OCI-M1 (cell line): ENCODE data around the gene SLC2A5.

Experiments
- DNase-seq: peaks from one replicate; lab custom pipeline; 2025; lab: John Stamatoyannopoulos, UW

Gene SLC2A5

DNA sequence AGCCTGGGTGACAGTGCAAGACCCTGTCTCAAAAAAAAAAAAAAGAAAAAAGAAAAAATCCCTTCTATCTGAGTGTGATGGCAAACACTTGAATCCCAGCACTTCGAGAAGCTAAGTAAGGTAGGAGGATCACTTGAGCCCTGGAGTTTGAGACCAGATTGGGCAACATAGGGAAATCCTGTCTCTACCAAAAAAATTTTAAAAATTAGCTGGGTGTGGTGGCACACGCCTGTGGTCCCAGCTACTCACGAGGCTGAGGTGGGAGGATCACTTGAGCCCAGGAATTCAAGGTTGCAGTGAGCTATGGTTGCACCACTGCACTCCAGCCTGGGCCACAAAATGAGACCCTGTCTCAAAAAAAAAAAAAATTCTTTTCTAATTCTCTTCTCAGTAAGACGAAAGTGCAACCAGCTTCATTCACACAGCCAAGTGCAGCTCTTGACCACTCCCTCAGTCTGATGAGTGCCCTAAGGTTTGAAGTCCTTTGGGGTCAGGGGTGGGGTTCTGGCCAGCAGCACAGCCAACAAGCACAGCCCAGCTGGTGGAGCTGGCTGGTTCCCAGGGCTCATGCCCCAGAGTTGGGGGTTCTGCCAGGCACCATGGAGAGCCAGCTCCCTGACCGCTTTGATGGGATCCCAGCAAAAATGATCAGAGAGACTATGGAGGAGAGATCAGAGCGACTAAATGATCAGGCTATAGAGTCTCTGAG lies 8.0 kb downstream of the SLC2A5 start:
- DNase-seq = no peak

GRCh38 chr1:9059891-9060744 lies 9.3 kb downstream of the SLC2A5 start:
- no peak for DNase-seq

DNA sequence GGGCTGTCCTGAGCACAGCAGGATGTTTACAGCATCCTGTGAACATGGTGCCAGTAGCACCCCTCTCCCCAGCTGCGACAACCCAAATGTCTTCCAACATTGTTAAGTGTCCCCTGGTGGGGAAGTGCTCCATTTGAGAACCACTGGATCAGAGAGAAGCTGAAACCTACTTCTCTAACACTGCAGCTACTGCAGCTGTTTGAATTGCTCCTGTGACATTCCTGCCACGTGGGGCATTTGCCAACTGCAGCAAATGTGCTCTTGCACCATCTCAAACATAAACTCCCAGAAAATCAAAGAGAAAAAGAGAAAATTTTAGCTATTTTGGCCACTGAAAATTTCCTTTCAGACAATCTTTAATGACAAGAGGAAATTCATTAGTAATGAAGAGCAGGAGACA lies 11.0 kb downstream of the SLC2A5 start:
- DNase-seq = no peak

DNA sequence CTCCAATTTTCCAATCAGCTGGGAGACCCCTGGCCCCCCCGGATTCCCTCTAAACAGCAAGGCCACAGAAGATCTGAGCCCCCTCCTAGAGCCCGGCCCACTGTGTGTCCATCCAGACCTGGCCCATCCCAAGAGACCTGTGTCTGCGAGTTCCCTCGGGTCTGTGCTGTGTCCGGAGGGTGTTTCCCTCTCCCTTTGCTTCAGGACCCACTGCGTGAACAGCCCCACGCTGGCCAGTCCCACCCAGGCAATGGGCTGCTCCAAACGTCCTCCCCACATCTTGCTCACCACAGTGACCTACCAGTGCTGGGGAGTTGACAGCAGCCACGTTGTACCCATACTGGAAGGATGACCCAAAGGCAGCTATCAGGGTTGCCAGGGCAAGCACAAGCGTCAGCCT lies 11.6 kb downstream of the SLC2A5 start:
- no peak for DNase-seq

DNA sequence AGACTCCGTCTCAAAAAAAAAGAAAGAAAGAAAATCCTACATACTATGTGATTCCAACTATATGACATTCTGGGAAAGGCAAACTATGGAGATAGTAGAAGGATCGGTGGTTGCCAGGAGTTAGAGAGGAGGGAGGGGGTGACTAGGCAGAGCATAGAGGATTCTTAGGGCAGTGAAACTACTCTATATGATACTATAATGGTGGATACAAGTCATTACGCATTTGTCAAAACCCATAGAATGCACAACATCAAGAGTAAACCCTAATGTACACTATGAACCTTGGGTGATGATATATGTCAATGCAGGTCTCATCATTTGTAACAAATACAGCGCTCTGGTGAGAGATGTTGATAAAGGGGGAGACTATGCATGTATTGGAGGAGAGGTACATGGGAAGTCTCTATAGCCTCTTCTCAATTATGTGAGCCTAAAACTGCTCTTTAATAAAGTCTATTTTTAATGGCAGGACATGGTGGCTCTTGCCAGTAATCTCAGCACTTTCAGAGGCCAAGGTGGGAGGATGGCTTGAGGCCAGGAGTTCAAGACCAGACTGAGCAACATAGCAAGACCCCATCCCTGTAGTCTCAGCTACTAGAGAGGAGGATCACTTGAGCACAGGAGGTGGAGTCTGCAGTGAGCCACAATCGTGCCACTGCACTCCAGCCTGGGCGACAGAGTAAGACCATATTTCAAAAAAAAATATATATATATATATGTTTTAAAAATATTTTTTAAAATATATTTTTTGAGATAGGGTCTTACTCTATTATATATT lies 17.0 kb downstream of the SLC2A5 start:
- DNase-seq = no peak

DNA sequence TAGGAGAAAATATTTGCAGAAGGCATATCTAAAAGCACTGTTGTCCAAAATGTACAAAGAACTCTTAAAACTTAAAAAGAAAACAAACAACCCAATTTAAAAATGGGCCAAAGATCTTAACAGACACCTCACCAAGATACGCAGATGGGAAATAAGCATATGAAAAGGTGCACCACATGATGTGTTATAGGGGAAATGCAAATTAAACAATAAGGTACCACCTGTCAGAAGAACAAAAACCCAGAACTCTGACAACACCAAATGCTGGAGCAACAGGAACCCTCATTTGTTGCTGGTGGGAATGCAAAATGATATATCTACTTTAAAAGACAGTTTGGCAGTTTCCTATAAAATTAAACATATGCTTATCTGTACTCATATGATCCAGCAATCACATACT lies 18.1 kb downstream of the SLC2A5 start:
- no peak for DNase-seq

DNA sequence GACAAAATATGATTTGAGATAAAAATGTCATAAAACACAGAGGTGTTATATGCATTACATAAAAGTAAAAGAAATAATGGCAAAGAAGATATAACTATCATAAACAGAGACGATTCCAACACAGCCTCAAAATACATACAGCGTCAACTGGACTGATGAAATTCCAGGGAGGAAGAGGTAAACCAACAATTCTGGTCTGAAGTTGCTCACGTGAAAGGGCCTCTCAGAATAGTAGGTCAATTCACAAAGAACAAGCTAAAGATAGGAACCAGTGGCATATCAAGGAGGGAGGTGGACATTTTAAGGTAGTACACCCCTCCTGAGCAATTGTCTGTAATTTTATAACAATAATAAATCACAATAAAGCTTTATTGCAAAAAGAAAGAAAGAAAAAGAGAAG lies 18.6 kb downstream of the SLC2A5 start:
- no peak for DNase-seq

GRCh38 chr1:9048551-9048950 lies 20.9 kb downstream of the SLC2A5 start:
- no peak for DNase-seq

DNA sequence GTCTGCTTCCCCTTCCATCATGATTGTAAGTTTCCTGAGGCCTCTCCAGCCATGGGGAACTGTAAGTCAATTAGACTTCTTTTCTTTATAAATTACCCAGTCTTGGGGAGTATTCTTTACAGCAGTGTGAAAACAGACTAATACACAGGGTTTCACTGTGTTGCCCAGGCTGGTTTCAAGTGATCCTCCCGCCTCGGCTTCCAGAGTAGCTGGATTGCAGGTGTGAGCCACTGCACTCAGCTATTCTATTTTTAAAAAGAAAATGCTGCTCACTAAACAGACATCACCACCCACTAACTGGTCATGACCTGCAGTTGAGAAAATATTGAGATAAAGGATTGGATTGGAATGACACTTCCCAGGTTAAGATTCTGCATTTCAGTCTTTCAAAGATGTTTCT lies 22.4 kb downstream of the SLC2A5 start:
- DNase-seq = no peak

- DNase-seq = no peak
Observed at GRCh38 chr1:9045861-9046510, 23.4 kb downstream of the SLC2A5 start.

DNA sequence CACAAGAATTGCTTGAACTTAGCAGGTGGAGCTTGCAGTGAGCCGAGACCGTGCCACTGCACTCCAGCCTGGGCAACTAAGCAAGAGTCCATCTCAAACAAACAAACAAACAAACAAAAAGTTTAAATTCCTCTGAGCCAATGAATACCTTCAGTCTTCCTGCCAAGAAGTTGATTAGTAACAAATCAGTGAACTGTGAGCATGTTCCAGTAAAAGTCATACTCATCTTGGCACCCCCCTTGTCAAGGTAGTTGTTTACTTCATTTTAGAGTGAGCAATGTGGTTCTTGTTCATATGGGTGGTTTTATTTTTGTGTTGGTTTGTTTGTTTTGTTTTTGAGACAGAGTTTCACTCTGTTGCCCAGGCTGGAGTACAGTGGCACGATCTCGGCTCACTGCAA lies 25.2 kb downstream of the SLC2A5 start:
- DNase-seq = no peak

- no peak for DNase-seq
Observed at GRCh38 chr1:9042272-9042671, 27.2 kb downstream of the SLC2A5 start.

DNA sequence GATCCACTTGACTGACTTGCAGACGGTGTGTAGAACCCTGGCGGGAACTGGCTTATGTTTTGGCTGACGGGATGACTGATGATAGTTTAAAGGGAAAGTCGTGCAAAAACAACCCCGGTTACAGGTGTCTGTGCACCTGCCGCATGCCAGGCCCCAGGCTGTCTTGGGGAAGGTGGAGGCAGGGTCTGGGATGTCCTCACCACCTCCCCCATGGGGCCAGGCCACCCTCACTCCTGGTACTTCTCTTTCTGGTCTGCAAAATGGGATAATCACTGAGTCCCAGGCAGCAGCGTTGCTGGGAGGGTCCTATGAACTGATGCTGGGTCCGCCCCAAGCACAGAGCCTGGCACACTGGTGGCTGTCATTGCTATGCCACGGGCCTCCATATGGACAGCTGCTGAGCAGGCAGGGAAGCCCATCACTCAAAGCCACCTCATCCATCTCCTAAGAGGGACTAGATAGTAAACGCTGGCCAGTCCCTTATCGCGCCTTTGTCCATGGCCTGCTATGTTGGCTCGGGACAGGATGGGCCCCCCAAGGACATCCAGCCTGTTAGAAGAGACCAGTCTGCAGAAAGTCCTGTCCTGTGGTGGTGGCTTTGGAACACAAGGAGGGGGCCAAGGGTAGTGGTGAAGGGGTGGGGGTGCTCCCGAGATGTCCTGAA lies 28.2 kb downstream of the SLC2A5 start:
- no peak for DNase-seq

GRCh38 chr1:9040659-9041030 lies 28.8 kb downstream of the SLC2A5 start:
- no peak for DNase-seq

DNA sequence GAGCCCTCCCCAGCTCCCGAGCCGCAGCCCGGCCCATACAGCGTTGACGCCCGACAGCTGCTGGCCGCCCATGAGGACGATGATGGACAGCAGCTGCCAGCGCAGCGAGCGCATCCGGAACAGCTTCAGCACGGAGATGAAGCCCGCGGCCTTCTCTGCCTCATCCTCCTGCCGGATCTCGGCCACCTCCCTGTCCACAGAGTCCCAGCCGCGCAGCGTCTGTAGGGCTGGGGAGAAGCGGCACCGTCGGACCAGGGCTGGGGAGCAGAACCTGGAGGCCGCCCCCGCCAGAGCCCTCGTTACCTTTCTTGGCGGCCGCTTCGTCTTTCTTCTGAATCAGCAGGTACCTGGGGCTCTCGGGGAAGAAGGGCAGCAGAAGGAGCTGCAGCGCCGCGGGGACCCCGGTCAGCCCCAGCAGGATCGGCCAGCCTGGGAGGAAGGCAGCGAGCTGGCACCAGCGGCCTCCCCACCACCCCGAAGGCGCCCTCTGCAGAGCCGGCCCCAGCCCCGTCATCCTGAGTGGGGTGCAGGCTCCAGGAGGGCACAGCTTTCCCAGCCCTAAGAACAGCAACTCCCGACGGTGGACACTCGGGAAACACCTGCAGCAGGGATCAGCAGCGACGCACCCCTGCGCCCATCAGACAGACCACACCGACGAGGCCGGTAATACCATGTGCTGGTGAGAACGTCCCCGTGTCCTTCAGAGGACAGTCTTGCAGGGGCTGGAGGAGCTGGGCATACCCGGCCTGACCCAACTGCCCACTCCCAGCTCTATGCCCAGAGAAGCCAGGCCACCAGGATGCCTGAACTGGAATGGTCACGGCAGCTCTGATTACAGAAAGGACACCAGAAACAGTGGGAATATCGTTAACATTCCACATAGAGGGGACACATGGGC lies 29.4 kb downstream of the SLC2A5 start:
- no peak for DNase-seq

DNA sequence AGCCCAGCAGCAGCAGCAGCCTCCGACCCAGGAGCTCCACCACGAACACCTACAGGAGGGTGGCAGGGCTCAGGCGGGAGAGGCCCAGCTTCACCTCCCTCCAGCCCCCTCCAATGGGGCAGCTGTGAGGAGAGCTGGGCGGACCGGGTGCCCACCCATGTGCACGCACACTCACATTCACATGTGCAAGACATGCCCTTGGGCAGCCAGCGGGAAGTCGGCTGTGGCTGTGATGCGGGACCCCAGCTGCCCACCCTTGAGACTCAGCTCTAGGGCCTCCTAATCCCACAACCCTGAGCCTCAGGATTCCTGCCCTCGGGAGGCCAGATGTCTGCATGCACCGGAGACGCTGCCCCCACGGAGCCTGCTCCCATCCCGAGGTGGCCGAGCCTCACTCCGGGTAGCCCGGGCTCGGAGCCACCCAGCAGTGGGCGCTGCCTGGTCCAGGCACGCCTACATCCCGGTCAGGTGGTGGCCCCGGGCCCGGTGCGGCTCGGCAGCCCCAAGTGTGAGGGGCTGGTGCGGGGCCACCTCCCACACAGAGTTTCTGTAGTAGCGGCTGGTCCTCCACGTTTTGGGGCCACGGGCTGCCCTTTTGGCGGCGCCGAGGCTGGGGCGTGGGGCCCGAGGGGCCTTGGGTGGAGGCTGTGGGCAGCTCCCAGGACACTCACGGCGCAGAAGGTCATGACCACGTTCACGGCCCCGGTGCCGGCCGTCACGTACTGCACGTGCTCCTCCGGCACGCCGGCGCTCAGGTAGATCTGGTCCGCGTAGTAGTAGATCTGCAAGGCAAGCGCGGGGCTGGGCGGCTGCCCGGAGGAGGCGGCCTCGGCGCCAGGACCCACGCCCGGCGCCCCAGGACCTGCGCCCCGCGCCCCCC lies 30.3 kb downstream of the SLC2A5 start:
- DNase-seq = no peak

DNA sequence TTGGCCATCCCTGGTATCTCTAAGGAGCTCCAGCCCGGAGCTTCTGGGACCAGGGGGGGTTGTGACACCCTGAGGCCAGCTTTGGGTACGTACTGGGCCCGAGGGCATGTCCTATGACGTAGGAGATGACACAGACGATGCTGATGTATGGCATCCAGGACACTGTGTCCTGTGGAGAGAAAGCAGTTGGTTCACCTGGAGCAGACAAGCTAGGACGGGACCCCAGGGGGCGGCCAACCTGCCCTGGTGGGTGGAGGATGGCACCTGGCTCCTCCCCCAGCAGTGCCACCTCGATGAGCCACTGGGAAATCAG lies 31.1 kb downstream of the SLC2A5 start:
- DNase-seq = no peak

DNA sequence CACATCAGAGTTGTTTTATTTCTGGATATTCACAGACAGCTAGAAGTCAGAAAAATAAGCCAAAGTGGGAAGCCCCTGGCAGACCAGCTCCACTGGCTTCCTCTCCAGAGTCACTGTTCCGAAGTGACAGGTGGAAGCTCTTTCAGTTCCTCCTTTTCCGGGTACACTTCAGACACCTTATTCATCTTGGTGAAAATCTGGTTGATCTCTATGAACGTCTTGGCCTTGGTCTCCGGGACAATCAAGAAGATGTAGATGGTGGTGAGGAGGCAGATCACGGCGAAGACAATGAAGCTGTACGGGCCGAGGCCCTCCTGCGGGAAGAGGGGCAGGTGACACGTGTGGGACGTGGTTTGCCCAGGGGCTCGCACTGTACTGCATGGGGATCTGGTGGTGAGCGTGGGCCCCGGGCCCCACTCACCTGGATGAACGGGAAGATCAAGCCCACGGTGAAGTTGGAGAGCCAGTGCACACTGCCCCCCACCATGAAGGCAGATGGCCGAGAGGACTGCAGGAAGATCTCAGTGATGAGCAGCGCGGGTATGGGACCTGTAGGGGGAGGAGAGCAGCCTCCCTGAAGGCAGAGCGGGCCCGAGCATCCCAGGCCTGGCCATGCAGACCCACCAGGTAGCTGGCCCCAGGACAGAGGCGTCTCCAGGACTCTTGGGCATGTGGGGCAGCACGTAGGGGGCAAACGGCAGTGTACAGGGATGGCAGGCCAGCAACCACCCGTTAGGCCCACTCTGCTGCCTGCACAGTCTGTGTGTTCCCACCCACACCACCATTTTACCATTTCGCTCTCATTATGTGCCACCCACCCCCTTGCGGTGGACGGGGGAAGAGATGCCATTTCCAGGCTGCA lies 31.7 kb downstream of the SLC2A5 start:
- DNase-seq = no peak

DNA sequence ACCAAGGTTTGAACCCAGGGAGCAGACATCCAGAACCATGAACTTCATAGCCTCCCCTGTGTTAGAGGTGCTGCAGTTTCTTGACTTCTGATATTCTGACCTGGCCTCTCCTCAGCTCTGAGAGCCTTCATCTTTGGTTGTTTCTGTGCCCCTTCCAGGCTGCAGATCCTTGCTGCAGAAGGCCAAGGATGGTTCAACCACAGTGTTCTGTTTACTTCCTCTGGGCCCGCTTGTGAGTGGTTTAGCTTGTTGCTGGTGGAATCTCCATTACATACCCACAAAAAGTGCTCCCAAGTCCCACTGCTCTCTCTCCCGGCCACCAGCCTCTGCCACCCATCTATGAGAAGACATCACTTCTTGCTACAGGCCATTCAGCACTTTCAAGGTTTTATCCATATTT lies 34.2 kb downstream of the SLC2A5 start:
- DNase-seq = no peak
